Stimulated activated CD4-positive, alpha-beta T cell treated with anti-CD3 and anti-CD28 coated beads, Interleukin-2, amount 100 ng/mL, for 24 hours (primary cell): ENCODE data around the gene ADAMTS10.
A peak's percentile ranks its signal among the peaks of the same experiment; 100 is the strongest.
"Not testable (repeated sequence)": the region's sequence is repeated elsewhere in the genome, so short reads cannot be mapped to it uniquely, and the experiment has no call there.

ENCODE experiments used
- DNase-seq, 2 donors: peaks; one replicate each; pipeline ENCODE4 v3.0.0-alpha.2; 2020

The ADAMTS10 gene

GRCh38 chr19:8589177-8589714 is 21.3 kb downstream of the ADAMTS10 start:
- DNase-seq, result no peak

- peak; percentile 71 for DNase-seq
These were observed 24.4 kb downstream of the ADAMTS10 start for GRCh38 chr19:8585894-8586750.

DNA sequence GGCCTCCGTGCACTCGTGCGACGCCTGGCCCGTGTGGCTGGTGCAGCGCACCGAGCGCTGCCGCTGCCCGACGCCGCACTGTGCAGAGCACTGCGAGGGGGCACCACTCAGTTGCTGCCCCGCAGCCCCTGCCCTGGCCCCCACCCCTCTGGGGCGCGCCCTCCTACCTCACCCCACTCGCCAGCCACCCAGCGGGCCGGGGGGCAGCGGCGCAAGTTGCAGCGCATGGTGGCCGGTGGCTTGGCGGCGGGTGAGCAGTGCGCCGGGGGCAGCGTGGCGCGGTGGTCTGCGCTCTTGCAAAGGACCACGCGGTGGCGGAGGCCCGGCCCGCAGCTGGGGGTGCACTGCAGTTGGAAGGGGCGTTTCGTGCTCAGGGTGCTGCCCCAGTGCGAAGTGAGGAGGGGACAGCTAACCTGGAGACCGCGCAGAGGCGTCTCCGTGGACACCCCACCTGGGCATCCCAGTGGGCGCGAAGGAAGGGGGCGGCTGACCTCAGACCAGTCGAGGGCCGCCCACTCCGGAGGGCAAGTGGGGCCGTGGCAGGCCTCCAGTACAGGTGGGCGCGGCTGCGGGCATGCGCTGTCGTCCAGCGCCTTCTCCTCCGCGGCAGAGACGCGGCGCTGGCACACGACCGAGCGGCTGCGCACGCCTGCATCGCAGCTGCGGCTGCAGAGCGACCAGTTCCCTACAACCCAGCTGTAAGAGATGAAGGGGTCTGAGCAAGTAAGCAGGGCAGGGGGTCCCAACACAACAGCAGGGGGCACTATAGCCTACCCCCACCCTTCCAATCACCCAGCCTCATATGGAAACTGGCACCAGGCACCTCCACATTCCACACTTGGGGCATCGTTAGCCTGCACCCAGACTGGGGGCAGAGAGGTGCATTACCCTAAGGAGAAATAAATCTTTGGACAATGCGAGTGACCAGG is 25.3 kb downstream of the ADAMTS10 start:
- DNase-seq, result no peak

- DNase-seq, result peak; percentile 87 to 89
These were observed 29.7 kb downstream of the ADAMTS10 start for GRCh38 chr19:8580710-8581281.

DNA sequence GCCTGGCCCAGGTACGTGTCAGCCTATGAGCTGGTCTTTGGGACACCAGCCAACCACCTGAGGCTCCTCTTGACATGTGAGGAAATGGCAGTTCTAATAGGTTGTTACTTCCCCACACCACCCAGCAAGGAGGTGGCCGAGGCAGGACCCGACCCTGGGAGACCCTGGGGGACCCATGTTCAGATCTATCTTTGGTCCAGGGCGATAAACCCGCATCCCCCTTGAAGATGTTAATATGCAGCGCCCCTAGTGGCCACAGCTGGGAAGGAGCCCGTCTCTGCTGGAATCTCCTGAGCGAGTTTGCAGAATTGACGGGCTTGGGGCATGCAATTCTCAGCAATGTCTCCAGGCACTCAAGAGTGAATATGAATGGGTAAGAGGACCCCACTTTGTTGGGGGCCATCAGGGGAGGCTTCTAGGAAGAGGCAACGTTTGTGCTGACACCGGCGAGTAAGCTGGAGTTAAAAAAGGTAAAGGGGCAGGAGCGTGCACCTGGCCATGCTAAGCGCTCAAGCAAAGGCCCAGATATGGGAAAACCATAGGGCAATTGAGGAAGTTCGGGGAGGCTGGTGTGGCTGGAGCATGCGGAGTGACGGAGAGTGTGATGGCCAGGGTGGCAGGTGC is 31.8 kb downstream of the ADAMTS10 start:
- DNase-seq, result peak; percentile 88 to 89

- DNase-seq, result no peak
These were observed 32.8 kb downstream of the ADAMTS10 start for GRCh38 chr19:8577741-8578140.

GRCh38 chr19:8577247-8577646 is 33.3 kb downstream of the ADAMTS10 start, which contains the start of gene MYO1F:
MYO1F (minus strand) TSS chr19:8577442; CDS start chr19:8577309, 133 bp downstream.
- peak in 1 of 2 donors; percentile 18 for DNase-seq

DNA sequence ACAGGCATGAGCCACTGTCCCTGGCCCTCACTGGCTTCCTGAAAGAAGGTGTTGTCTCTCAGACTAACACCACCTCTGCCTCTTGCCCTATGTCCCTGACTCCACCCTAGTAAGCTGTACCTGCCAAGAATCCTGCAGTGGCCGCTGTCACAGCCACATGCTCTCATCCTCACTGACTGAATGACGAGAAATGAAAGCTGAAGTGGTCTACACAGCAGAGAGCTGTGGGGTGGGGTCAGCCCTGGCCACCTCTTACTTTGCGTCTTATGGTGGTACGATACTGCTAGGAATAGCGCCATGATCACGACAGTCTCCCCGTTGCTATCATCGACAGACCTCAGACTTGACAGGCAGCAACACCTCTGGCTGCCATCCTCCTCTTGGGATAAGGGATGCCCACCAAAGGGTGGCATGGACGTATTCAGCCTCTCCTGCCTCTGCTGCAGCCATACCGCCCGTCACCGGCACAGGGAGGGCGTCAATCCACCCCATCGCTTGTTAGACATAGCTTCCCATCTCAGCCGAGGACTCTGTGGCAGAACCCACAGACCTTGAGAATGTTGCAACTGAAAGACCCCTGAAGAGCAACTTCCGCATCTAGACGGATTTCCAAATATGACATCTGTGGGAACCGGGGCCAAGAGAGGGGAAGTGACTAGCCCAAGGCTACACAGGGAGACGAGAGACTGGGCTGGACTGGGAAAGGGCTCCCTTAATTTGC is 34.1 kb downstream of the ADAMTS10 start:
- peak; percentile 20 to 33 for DNase-seq

GRCh38 chr19:8575467-8575997 is 35.0 kb downstream of the ADAMTS10 start:
- peak; percentile 32 to 46 for DNase-seq

DNA sequence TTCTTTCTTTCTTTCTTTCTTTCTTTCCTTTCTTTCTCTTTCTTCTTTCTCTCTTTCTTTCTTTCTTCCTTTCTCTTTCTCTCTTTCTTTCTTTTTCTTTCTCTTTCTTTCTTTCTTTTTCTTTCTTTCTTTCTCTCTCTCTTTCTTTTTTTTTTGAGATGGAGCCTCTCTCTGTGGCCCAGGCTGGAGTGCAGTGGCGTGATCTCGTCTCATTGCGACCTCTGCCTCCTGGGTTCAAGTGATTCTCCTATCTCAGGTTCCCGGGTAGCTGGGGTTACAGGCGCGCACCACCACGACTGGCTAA is 35.9 kb downstream of the ADAMTS10 start:
- not testable (repeated sequence) for DNase-seq

DNA sequence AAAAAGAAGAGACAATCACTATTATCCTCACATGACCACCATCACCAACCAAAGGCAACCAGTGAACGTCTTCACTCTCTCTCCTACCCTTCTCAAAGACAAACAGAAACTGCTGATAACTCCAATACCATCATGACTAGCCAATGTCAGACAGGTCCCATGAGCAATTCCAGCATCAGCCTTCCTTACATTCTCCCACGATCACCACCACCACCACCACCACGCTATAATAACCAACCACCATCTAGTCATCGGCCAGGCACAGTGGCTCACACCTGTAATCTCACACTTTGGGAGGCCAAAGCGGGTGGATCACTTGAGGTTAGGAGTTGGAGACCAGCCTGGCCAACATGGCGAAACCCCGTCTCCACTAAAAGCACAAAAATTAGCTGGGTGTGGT is 37.2 kb downstream of the ADAMTS10 start:
- DNase-seq, result no peak

DNA sequence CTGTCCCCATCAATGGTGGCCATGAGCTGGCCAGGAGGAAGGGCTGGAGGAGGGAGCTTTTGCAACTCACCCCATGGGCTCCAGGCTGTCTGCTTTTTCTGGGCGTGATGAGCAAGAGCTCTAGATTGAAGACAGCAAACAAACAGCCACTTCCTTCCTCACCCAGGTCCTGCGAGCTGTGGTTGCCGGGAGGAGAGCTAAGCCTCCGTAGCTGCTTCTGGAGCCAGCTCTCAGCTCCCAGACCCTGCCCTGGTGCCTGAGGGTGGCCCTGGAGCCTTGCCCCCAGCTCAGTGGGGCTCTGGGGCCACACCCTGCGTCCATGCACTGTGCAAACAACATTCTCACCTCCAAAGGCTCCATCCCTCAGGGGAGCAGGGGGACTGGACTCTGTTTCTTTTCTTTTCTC is 39.5 kb downstream of the ADAMTS10 start:
- peak; percentile 31 to 43 for DNase-seq

DNA sequence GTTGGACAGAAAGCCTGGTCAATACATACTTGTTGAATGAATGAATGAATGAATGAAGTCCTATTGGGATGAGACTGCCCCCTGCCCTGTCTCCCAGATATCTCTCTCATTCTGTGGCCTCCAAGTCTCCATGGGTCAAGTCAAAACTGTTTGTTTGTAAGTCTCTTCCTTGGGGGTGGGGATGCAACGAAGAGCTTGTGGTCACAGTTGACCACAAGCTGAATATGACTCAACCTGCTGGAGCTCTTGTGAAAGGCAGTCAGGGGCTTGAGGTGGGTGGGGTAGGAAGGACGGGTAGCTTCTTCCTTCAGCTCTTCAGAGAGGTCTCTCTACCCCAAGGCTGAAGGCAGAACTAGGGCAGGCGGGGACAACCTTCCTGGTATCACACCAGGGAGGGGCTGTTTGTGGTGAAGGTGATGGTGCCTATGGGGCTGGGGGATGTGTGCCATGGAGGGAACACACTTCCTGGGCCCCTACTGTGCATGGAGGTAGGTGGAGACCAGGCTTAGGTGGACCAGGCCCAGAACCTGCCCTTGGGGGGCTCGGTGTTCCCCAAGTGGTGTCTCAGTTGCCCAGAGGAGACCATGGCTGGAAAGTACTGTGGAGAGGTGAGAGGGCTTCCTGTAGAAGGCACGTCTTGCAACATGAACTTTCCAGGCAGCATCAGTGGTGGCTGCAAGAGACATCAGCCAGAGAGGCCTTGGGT is 41.3 kb downstream of the ADAMTS10 start:
- DNase-seq, result peak; percentile 53 to 59

DNA sequence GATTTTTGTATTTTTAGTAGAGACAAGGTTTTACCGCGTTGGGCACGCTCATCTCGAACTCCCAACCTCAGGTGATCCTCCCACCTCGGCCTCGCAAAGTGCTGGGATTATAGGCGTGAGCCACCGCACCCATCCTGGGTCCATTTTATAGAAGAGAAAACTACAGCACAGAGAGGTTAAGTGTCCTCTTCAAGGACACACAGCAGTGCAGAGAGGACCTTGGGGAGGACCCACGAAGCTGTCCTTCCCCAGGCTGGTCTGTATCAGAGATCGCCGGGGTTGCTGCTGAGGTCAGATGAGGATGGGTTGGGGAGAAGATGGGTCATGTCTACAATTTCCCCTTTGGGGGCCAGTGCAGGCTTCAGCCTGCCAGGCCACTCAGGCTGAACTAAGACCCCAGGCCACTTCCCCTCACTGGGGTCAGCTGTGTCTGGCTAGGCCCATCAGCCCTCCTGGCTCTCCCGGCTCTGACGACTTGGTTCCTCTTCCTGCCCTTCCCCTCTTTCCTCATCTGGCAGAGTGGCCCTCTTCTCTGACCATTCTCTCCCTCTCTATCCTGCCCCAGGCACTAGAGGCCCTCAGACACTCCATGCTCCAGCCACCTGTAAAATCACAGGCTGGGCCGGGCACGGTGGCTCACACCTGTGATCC is 42.9 kb downstream of the ADAMTS10 start:
- no peak for DNase-seq

DNA sequence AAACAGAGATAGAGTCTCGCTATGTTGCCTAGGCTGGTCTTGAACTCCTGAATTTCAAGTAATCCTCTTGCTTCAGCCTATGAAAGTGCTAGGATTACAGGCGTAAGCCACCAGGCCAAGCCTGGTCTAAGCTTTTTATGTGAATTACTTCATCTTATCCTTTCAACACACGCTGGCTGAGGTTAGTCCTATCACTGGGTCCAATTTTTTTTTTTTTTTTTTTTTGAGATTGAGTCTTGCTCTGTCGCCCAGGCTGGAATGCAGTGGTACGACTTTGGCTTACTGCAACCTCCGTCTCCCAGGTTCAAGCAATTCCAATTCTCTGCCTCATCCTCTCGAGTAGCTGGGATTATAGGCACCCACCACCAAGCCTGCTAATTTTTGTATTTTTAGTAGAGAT is 43.7 kb downstream of the ADAMTS10 start:
- no peak for DNase-seq

- DNase-seq, result not testable (repeated sequence)
These were observed 45.6 kb downstream of the ADAMTS10 start for GRCh38 chr19:8564866-8565265.

GRCh38 chr19:8561075-8561764 is 49.3 kb downstream of the ADAMTS10 start:
- no peak for DNase-seq

GRCh38 chr19:8558325-8558724 is 52.2 kb downstream of the ADAMTS10 start:
- DNase-seq, result no peak

GRCh38 chr19:8557642-8558238 is 52.8 kb downstream of the ADAMTS10 start:
- DNase-seq, result no peak
